Right ventricle myocardium superior (tissue), 1 donor: ENCODE results near the gene GPR156. TPM values are rescaled to one million over a fixed set of nuclear protein-coding genes. Genes with fewer than 3 reads are reported as not detected.

Experiments
- ATAC-seq: fragments of 200-7000 bp; cut with Tn5 transposase; one replicate; pipeline ENCODE4 v1.9.1; 2020; ENCODE audit warnings: mild to moderate bottlenecking; ENCODE audit not compliant: poor library complexity
- DNase-seq: peaks from one replicate; pipeline ENCODE4 v3.0.0-alpha.2; 2020
- intact Hi-C: fragments of 100-400 bp; cut with DNase I; formaldehyde crosslinking; loops from one replicate; pipeline ENCODE4 v1.11.2; 2022
- total RNA-seq: library from RNA; stranded (reverse); fragmentation: NEBNext Ultra II Directional; extraction: Animal tissue kit (Norgen Biotek cat#: 25700); gene quantifications from one replicate; pipeline ENCODE4 v1.2.1, GENCODE V29; 2021
- donor health status: DM: no; HTN: yes; CAD: no; lungs with severe emphysema.

GPR156 gene
- total RNA-seq, 1 donor from 2014 or later, result 0.35 TPM

DNA sequence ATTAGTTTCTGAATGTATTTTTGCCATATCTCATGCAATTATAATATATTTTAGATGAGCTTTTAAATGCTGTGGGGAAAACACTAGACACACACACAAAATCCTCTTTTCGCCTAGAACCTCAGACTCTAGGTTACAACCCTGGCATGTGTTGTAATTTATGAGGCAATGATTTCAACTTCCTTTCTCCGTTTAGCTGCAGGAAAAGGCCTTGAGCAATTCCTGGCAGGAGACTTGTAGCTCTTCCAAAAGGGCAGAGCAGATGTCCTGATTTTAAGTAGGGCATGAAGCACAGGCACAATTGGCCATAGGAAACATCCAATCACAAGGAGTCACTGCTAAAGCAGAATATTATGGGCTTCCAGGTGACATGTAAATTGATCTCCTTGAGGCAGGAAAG is 82.0 kb downstream of the GPR156 start:
- peak; percentile 93 for ATAC-seq
- no peak for DNase-seq
- intact Hi-C loops, result no loop called here

- DNase-seq, result no peak
- intact Hi-C loops, result no loop called here
- ATAC-seq, result no peak
Measured at GRCh38 chr3:120202363-120202762, 82.7 kb downstream of the GPR156 start.

DNA sequence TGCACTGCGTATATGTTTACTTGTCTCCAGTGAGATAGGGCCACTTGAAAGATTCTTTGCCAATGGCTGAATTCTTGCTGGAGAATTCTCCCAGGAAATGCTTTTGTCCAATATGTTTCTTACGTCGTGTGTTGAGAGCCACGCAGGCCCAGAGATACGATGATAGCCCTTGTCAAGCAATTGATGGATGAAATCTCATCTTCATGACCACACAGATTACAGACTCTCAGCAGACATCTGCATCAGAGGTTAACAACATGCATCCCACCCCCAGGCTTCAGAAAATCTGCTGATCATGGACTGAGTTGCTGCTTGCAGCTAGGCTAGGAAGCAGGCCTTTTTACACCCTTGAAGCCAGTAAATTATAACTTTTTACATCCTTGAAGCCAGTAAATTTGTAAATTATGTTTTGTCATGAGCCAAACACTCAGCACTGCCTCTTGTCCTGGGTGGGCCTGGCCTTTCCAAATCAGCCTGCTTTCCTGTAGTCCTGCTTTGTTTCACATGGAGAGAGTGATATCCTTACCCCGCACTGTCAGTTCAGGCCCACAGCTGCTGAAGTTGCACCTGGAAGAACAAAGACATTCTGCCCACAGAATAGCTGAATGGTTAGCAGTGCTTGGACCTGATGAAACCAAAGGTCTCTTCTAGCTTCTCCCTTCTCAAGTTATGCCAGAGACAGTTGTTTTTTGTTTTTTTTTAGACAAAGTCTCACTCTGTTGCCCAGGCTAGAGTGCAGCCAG is 84.4 kb downstream of the GPR156 start:
- intact Hi-C loops, result no loop called here
- ATAC-seq (no peak), DNase-seq (no peak)

DNA sequence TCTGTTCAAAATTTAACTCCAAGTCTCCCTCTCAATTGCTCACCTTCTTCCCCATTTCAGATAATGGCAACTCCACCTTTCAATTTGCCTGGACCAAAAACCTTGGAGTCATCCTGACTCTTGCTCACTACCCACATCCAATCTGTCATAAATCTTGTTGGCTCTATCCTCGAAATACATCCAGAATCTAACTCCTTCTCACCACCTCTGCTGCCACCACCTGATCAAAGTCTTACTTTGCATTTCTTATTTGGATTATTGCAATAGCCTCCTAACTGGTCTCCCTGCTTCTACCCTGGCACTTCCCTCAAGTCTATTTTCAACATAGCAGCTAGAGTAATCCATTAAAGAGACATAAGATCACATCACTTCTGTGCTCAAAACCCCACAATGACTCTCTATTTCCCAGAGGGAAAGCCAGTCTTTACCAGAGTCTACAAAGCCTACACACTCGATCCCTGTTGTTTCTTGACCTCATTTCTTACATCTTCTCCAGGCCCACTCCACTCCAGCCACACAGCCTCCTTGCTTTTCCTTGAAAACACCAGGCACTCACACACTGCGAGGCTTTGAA is 86.6 kb downstream of the GPR156 start:
- no peak for DNase-seq
- intact Hi-C loops, result no loop called here
- no peak for ATAC-seq

- no peak for DNase-seq
- intact Hi-C loops, result no loop called here
- no peak for ATAC-seq
Measured at GRCh38 chr3:120196812-120197211, 88.2 kb downstream of the GPR156 start.

DNA sequence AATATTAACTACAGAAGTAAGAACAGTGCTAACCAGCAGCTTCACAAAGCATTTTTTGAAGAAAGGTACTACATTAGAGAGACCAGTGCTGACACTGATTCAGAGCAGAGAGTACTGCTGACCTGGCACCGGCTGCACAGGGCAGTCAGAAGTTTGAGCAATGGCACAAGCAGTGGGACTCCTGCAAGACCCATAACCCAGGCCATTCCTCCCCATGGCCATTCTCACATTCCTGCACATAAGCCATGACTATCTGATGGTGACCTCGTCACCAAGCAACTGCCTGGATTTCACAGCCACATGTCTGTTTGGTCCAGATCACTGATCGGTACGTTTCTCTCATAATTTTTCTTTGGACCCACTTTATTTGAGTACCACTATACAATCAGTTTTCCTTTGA is 88.7 kb downstream of the GPR156 start:
- DNase-seq (no peak), ATAC-seq (no peak)
- intact Hi-C loops, result no loop called here

DNA sequence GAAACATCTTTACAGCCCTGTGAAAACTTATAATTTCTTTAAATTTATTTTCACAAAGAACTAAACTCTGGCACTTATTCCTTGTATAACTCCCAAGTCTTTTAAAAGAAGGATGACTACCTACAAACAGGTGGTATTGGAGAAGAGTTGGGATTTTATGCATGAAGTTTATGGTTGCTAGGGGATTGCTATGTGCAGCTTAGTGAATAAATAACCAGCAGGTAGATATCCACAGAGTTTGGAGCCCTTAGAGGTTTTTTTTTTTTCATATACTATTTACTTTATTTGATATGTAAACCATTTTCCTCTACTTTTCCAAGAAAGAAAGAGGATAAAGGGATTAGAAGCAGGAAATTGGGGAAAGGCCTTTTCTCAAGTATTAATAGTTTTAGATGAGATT is 91.5 kb downstream of the GPR156 start:
- no peak for ATAC-seq
- no peak for DNase-seq
- intact Hi-C loops, result no loop called here

DNA sequence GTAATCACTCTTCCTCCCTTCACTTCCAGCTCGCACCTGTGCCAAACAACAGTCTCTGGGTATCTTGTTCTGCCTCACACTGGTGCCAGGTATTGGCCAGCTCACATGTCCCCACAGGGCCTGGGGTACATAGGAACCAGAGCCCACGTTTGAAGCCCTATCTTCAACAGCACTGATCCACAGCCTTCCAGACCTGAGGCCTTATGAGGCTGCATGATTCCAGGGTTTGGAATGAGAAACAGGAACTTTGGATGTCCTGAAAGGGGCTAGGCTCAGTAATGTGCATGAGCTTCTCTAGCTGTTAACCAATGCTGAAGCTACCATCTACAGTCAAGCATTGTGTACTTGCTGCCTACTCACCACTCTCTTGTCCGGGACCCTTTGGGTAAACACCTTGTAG is 92.4 kb downstream of the GPR156 start:
- intact Hi-C loops, result no loop called here
- no peak for DNase-seq

GRCh38 chr3:120192159-120192558 is 92.9 kb downstream of the GPR156 start:
- no peak for DNase-seq
- intact Hi-C loops, result no loop called here
- ATAC-seq, result no peak

More for the DNA sequence above, 92.4 kb downstream of the GPR156 start:
- no peak for ATAC-seq

- intact Hi-C loops, result loop anchor here (5.0 kb wide), 1 partner anchor 291 kb away; no protein-coding TSS in a partner anchor
- peak; percentile 52 for ATAC-seq
- DNase-seq, result no peak
Measured at GRCh38 chr3:120182613-120183511, 102.2 kb downstream of the GPR156 start.

GRCh38 chr3:120181632-120182031 is 103.4 kb downstream of the GPR156 start:
- no peak for ATAC-seq
- intact Hi-C loops, result loop anchor here (5.0 kb wide), 1 partner anchor 289 kb away; no protein-coding TSS in a partner anchor
- no peak for DNase-seq

DNA sequence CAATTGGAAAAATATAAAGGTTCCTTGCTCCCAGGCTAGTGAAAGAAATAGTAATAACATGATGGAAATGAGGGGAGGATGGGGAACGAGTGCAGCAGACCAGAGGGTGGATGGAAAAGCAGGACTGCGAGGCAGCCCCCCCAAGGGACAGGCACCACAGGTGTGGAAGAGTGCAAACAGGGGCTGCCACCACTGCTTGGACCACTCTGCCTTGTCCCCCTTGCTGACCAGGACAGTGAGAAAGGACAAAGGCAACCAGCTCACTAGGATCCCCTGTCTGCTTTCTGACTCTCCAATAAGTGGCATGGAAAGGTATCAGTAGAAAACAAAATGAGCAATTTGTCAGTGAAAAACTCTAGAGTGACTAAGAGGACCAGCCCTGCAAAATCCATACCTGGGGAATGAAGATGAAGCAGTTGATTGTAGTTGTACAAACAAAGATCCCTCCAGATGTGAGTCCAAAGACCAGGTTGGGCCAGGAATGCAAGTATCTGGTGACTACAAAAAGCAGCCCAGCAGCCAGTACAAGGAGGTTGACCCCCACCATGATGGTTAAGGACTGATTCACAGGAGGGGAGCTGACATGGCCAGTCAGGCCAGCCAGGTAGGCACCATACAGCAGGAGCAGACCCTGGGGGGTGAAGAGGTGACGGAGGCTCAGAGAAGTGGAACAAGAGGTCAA is 104.2 kb downstream of the GPR156 start:
- no peak for ATAC-seq
- intact Hi-C loops, result loop anchor here (5.0 kb wide), 1 partner anchor 289 kb away; no protein-coding TSS in a partner anchor

DNA sequence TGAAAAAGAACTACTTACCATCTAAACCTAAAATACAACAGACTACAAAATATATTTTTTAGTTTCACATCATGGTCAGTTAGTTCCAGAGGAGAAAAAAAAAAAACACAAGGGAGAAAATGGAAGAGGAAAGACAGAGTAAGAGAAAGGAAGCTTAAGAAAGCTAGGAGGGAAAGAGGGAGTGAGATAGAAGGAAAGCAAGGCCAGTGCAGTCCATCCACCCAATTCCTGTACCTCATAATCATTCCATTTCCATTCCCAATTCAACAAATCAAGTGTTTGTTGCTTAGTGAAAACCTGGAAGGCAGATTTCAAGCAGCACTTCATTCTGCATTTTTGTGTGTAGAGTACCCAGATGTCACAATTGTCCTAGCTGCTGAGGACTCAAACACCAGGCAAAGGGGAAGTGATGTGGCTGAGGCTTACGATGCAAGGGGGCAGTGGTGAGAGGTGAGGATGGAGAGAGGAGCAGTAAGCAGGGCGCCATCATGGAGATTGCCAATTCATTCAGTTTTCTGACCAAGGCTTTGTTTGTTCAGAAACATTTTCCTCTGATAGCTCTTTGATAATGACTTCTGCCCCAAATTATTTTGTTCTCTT is 107.2 kb downstream of the GPR156 start:
- intact Hi-C loops, result no loop called here
- DNase-seq (no peak), ATAC-seq (no peak)

More for the DNA sequence above, 104.2 kb downstream of the GPR156 start:
- no peak for DNase-seq

GRCh38 chr3:120177151-120177550 is 107.9 kb downstream of the GPR156 start:
- intact Hi-C loops, result no loop called here
- ATAC-seq (peak; percentile 92), DNase-seq (peak; percentile 61)

DNA sequence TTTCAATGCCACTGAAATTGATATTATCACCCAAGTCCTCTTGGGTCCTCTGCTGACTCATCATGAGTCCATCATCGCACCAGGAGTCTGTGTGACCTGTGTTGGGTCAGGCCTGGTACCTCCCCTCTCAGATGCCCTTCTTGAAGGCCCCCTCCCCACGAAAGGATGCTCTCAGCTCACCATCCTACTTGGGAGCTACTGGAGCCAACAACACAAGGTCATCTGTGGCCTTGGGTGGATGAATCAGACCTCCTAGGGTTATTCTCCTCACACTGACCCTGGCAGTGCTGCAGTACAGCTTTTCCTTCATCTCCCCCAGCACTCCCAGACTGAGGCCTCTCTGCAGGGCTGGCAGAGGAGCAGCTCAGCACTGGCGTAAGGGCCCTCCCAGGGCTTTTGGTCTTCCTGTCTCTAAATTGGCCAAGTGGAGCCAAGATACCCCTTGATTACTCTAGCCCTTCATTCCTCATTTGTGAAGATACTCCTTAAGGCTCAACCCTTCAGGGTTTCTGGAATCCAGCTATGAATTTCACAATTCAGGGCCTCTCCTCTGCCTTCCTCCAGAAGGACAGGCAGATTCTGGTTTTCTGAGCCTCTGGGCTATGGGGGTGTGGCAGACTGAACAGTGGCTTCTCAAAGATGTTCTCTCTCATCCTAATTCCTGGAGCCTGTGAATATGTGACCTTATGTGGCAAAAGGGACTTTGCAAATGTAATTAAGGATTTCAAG is 110.0 kb downstream of the GPR156 start:
- intact Hi-C loops, result no loop called here
- ATAC-seq (no peak), DNase-seq (no peak)

DNA sequence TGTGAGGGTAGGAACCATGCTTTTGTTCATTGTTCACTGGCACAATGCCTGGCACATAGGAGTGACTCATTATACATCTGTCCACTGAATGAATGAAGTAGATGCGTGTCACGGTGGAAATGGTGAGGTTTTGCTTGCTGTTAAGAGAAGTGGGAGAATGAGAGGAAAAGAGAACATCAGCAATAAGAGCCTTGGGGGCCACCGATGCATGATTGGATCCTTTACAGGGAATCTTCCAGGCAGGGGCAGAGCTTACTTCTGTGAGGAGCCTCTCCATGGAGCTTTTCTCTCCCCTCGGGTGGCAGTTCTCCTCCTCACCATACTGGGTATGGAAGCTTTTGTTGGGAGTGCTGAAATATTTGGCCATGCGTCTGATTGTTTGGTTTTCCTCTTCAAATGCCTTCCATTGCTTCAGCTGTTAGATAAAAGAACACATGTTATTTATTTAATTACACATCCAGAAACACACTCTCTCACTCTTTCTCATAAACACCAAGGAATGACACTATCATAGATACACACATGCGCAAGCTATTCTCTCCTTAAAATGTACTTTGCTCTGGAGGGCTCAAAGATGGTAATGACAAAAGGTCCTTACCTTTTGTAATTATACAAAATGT is 111.9 kb downstream of the GPR156 start:
- DNase-seq (no peak), ATAC-seq (no peak)
- intact Hi-C loops, result no loop called here

DNA sequence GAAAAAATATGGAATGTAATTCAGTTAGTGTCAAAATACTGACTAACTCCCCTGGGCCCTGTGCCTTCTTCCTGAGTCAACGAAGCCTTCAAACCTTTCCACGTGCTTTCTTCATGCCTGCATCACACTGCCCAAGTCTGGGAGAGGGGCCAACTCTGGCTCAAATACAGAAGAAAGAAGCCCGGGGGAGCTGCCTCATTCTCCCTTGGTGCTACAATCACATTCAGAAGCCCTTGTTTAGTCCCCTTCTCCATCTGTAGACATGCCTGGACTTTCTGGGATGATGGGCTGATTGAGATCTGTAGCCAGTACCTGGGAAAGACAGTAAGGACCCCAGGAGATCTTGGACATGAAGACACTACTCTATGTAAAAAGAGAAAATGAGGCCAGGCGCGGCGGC is 113.0 kb downstream of the GPR156 start:
- ATAC-seq (peak; percentile 16), DNase-seq (no peak)
- intact Hi-C loops, result no loop called here
